ENCODE data around the gene LRRC70. TPM values are rescaled to one million over a fixed set of nuclear protein-coding genes. Genes with fewer than 3 reads are reported as not detected.
A peak's percentile ranks its signal among the peaks of the same experiment; 100 is the strongest.

The LRRC70 gene
- total and polyA plus RNA-seq, 2 experiments from 2014 or later: 0.15 to 1.7 TPM

DNA sequence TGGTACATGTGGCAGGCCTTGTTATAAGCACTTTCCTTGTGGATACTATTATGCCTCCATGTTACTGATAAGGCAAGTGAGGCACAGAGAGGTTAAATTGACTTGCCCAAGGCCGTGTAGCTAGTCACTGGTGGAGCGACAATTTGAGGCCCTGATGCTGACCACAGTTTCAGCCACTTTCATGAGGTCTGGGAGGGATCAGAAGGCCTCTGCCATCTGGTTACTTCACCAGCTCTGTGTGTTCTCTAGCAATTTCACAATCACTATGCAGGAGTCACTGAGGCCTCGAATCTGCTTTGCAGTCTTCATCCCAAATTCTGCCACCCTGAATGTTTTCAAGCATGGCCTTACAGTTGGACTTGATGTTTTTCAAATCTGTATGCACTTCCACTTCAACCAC is 9.1 kb downstream of the LRRC70 start:
- Histone ChIP-seq H3K79me2 (replicated peaks; ENCODE audit: insufficient read depth) (no peaks in the 10 kb centered on the region; the same call in 1 of the 2 replicates), H4K20me1 (replicated peaks; ENCODE audit: insufficient read depth) (no peaks in the 10 kb centered on the region), H3F3A (replicated peaks; ENCODE audit: low read depth) (no peaks in the 10 kb centered on the region), H2AFZ (no peak overlapping the region), H3K9me2 (ENCODE audit: insufficient read depth) (peaks cover 4% of the 10 kb centered on the region; the same call in 1 of the 2 replicates), H3K27me3 (ENCODE audit: insufficient read depth) (no peaks in the 10 kb centered on the region), H3K27ac (ENCODE audit: low read depth) (no peak overlapping the region), H3K36me3 (ENCODE audit: insufficient read depth) (peaks cover 5% of the 10 kb centered on the region; the same call in 1 of the 2 replicates), H3K4me3 (no peak overlapping the region), H3K4me2 (no peak overlapping the region), H3K4me1 (ENCODE audit: insufficient read depth) (no peaks in the 10 kb centered on the region)
- TF ChIP-seq ZNF331 (CRISPR knock-in tag; IDR thresholded peaks at IDR 0.05; ENCODE audit: low read depth) (no peak), JUNB (IDR thresholded peaks at IDR 0.05; ENCODE audit: unreplicated experiment) (no peak), ZNF114 (CRISPR knock-in tag; IDR thresholded peaks at IDR 0.05) (no peak), POLR2AphosphoS5 (IDR thresholded peaks at IDR 0.05; ENCODE audit: low read depth) (no peak)
- TF ChIP-seq, protein P1, sequence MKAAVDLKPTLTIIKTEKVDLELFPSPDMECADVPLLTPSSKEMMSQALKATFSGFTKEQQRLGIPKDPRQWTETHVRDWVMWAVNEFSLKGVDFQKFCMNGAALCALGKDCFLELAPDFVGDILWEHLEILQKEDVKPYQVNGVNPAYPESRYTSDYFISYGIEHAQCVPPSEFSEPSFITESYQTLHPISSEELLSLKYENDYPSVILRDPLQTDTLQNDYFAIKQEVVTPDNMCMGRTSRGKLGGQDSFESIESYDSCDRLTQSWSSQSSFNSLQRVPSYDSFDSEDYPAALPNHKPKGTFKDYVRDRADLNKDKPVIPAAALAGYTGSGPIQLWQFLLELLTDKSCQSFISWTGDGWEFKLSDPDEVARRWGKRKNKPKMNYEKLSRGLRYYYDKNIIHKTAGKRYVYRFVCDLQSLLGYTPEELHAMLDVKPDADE (IDR thresholded peaks at IDR 0.05): no peak
- ATAC-seq (no peak), DNase-seq (ENCODE audit: low spot score) (no peak)
- no peaks in the 10 kb centered on the region; the same call in 2 of the 3 replicates for H3K4me1 Mint-ChIP-seq
- no peak overlapping the region for H3K27ac Mint-ChIP-seq
- no peaks in the 10 kb centered on the region for H3K9me3 Mint-ChIP-seq
- H3K27me3 Mint-ChIP-seq (ENCODE audit: insufficient read depth, low read depth, poor library complexity): peaks cover 3% of the 10 kb centered on the region
- H3K4me3 Mint-ChIP-seq: no peak overlapping the region
- H3K36me3 Mint-ChIP-seq (ENCODE audit: low read depth): peaks cover 15% of the 10 kb centered on the region; the same call in 2 of the 3 replicates

- Histone ChIP-seq H3K36me3 (ENCODE audit: insufficient read depth) (peaks cover 5% of the 10 kb centered on the region; the same call in 1 of the 2 replicates), H3K27me3 (ENCODE audit: insufficient read depth) (no peaks in the 10 kb centered on the region), H3K9me2 (ENCODE audit: insufficient read depth) (peaks cover 4% of the 10 kb centered on the region; the same call in 1 of the 2 replicates), H4K20me1 (replicated peaks; ENCODE audit: insufficient read depth) (no peaks in the 10 kb centered on the region), H2AFZ (no peak overlapping the region), H3K79me2 (replicated peaks; ENCODE audit: insufficient read depth) (no peaks in the 10 kb centered on the region), H3K4me3 (no peak overlapping the region), H3K4me1 (ENCODE audit: insufficient read depth) (0 out of 2 replicates have a peak, but pooled peaks cover 2% of the 10 kb centered on the region), H3K27ac (ENCODE audit: low read depth) (no peak overlapping the region), H3K4me2 (no peak overlapping the region), H3F3A (replicated peaks; ENCODE audit: low read depth) (no peaks in the 10 kb centered on the region)
- Mint-ChIP-seq H3K27ac (no peak overlapping the region), H3K4me1 (peaks cover 7% of the 10 kb centered on the region), H3K27me3 (ENCODE audit: insufficient read depth, low read depth, poor library complexity) (peaks cover 3% of the 10 kb centered on the region), H3K4me3 (no peak overlapping the region), H3K9me3 (no peaks in the 10 kb centered on the region), H3K36me3 (ENCODE audit: low read depth) (peaks cover 21% of the 10 kb centered on the region; the same call in 2 of the 3 replicates)
- ATAC-seq: no peak
- no peak for DNase-seq (ENCODE audit: low spot score)
- TF ChIP-seq, protein P1 (IDR thresholded peaks at IDR 0.05): no peak
Observed at GRCh38 chr5:62588668-62589067, 10.0 kb downstream of the LRRC70 start.

GRCh38 chr5:62589504-62589903 is 10.9 kb downstream of the LRRC70 start:
- no peak overlapping the region for H3K27ac Mint-ChIP-seq
- no peak overlapping the region for H3K4me3 ChIP-seq
- no peak for DNase-seq (ENCODE audit: low spot score)
- peaks cover 5% of the 10 kb centered on the region; the same call in 1 of the 2 replicates for H3K36me3 ChIP-seq (ENCODE audit: insufficient read depth)
- peaks cover 4% of the 10 kb centered on the region; the same call in 1 of the 2 replicates for H3K9me2 ChIP-seq (ENCODE audit: insufficient read depth)
- TF ChIP-seq CTCF (conservative IDR thresholded peaks at IDR 0.05; ENCODE audit: low read depth in 2 of 2) (peak; percentile 37 to 48; a peak in 3 of 4 replicates), EZH2 (IDR thresholded peaks at IDR 0.05; ENCODE audit: low read depth, unreplicated experiment) (no peak), CREB1 (CRISPR knock-in tag; IDR thresholded peaks at IDR 0.05; ENCODE audit: low read depth) (no peak)
- no peak overlapping the region for H3K4me2 ChIP-seq
- H2AFZ ChIP-seq: no peak overlapping the region
- H3K27me3 ChIP-seq (ENCODE audit: insufficient read depth): no peaks in the 10 kb centered on the region
- H3K4me1 ChIP-seq (ENCODE audit: insufficient read depth): peaks cover 11% of the 10 kb centered on the region
- H3K27ac ChIP-seq (ENCODE audit: low read depth): no peak overlapping the region
- no peak overlapping the region for H3K4me3 Mint-ChIP-seq
- no peaks in the 10 kb centered on the region for H4K20me1 ChIP-seq (replicated peaks; ENCODE audit: insufficient read depth)
- H3K27me3 Mint-ChIP-seq (ENCODE audit: insufficient read depth, low read depth, poor library complexity): no peaks in the 10 kb centered on the region
- peaks cover 14% of the 10 kb centered on the region for H3K4me1 Mint-ChIP-seq
- peaks cover 21% of the 10 kb centered on the region; the same call in 2 of the 3 replicates for H3K36me3 Mint-ChIP-seq (ENCODE audit: low read depth)
- H3F3A ChIP-seq (replicated peaks; ENCODE audit: low read depth): no peaks in the 10 kb centered on the region
- ATAC-seq: no peak; the same call in 2 of the 3 replicates
- H3K9me3 Mint-ChIP-seq: no peaks in the 10 kb centered on the region
- H3K79me2 ChIP-seq (replicated peaks; ENCODE audit: insufficient read depth): no peaks in the 10 kb centered on the region

Data from GM23338 (cell line).